GM12873 (cell line): ENCODE results near the gene ZNF587B.
"Not testable (repeated sequence)": the region's sequence is repeated elsewhere in the genome, so short reads cannot be mapped to it uniquely, and the experiment has no call there.

ENCODE experiments used
- TF ChIP-seq, protein P1 (sequence below): IDR thresholded peaks from 2 replicates; pipeline ENCODE4 v1.5.1; 2012; ENCODE audit warnings: low read depth, mild to moderate bottlenecking, moderate library complexity, low read length, control low read depth; ENCODE audit not compliant: insufficient read depth; ENCODE audit errors: missing control alignments

ZNF587B gene

DNA sequence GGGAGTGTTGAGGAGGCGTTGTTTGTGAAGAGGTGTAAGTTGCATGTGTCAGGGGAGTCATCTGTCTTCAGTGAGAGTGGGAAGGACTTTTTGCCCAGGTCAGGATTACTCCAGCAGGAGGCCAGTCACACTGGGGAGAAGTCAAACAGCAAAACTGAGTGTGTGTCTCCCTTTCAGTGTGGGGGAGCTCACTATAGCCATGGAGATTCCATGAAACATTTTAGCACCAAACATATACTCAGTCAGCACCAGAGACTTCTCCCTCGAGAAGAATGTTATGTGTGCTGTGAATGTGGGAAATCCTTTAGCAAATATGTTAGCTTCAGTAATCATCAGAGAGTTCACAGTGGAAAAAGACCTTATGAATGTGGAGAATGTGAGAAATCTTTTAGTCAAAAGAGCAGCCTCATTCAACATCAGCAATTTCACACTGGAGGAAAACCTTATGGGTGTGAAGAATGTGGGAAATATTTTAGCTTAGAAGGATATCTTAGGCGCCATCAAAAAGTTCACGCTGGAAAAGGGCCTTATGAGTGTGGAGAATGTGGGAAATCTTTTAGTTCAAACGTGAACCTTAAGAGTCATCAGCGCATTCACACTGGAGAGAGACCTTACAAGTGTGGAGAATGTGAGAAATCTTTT lies 11.1 kb downstream of the ZNF587B start:
- TF ChIP-seq, protein P1, sequence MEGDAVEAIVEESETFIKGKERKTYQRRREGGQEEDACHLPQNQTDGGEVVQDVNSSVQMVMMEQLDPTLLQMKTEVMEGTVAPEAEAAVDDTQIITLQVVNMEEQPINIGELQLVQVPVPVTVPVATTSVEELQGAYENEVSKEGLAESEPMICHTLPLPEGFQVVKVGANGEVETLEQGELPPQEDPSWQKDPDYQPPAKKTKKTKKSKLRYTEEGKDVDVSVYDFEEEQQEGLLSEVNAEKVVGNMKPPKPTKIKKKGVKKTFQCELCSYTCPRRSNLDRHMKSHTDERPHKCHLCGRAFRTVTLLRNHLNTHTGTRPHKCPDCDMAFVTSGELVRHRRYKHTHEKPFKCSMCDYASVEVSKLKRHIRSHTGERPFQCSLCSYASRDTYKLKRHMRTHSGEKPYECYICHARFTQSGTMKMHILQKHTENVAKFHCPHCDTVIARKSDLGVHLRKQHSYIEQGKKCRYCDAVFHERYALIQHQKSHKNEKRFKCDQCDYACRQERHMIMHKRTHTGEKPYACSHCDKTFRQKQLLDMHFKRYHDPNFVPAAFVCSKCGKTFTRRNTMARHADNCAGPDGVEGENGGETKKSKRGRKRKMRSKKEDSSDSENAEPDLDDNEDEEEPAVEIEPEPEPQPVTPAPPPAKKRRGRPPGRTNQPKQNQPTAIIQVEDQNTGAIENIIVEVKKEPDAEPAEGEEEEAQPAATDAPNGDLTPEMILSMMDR = no peak

DNA sequence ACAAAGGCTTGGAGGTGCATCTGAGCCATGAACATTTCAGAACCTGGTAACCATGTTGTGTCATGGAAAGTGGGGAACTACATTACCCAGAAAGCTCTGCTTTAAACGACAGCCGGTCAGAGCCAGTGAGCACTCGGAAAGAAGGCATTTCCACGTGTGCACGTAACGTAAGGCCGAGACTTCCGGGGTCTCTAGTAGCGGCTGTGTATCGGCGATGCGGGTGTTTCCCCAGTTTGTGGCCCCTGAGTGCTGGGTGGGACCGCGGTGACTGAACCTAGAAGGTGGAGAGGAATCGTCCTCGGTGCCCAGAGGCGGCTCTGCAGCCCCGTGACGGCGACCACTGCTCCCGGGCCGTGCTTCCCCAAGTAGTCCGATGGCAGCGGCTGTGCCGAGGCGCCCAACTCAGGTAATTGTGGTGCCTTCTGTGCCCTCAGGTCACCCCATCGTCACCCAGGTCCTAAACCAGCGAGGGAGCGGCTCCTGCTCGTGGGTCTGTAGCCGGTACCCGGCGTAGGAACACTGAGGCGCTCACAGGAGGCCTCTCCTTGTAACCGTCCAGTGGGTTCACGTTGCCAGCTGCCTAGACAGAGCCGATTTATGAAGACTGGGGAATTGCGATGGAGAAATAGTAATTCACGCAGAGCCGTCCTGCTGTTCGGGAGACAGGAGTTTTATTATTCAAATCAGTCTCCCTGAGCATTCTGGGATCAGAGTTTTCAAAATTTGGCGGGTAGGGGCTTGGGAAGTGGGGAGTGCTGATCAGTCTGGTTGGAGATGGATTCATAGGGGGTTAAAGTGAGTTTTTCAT lies 19.8 kb downstream of the ZNF587B start, which contains the start of gene ZNF587:
Gene ZNF587 (plus strand): TSS at position 194 of the 808 bp plus-strand sequence. CDS start 180 bp downstream, at position 374.
- TF ChIP-seq, protein P1 = not testable (repeated sequence)

DNA sequence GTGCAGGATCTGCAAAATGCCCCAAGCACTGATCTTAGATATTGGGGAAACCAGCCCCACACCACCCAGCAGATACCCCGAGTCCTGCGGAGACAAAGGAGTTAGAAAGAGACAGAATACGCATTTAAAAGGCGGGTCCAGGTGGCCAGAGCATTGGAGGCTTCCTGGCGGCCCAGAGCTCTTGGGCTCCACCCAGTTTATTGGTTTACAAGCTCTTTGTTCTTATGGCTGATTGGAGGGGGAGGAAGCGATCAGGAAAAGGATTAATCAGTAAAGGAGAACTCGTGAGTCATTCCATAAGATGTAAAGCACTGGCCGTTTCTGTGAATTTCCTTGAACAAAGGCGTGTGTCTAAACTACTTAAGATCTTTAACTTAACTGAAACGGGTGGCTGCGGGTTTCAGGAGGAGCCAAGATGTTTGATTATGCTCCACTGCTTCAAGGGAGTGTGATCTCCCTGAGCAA lies 20.5 kb downstream of the ZNF587B start:
- TF ChIP-seq, protein P1 = no peak

DNA sequence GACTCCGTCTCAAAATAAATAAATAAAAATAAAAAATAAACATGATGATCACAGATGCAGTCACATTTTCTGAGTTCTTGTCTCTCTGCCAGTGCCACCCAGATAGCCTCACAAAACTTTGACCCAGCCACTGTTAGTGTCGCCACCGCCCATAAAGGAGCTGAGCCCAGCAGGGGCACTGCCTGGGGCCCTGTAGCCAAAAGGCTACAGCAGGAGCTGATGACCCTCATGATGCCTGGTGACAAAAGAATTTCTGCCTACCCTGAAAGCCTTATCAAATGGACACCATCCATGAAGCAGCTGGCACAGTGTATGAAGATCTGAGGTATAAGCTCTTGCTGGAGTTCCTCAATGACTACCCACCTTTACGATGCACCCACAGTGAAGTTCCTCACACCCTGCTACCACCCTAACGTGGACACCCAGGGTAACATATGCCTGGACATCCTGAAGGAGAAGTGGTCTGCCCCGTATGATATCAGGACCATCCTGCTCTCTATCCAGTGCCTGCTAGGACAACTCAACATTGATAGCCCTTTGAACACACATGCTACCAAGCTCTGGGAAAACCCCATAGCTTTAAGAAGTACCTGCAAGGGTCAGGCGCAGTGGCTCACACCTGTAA lies 37.9 kb downstream of the ZNF587B start:
- TF ChIP-seq, protein P1 = no peak

DNA sequence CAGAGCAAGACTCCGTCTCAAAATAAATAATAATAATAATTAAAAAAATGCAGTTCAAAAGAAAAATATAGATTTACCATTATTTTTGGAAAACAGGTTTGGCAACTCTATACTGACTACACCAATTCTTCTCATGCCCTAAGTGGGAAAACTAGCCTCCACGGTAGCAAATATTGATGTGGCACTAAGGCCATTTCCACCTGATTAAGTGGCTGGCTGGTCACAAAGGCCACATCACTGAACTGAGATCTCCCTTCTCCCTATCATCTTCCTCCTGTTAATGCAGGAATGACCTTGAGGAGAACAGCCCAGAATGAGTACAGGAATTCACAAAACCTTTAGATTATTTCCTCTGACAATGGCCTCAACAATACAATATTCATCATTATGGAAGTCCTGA lies 40.1 kb downstream of the ZNF587B start:
- TF ChIP-seq, protein P1 = no peak

DNA sequence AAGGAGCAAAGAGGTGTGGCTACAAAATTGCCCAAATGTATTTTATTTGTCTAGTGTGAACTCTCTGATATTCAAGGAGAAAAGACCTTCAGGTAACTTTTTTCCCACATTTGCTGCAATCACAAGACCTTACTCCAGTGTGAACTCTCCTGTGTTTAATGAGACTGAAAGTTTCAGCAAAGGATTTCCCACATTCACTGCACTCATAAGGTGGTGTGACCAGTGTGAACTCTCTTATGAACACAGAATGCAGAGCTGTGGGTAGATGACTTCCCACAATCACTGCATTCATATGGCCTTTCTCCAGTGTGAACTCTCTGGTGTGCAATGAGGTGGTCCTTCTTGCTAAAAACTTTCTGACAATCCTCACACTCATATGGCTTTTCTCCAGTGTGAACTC lies 42.4 kb downstream of the ZNF587B start:
- TF ChIP-seq, protein P1 = no peak

DNA sequence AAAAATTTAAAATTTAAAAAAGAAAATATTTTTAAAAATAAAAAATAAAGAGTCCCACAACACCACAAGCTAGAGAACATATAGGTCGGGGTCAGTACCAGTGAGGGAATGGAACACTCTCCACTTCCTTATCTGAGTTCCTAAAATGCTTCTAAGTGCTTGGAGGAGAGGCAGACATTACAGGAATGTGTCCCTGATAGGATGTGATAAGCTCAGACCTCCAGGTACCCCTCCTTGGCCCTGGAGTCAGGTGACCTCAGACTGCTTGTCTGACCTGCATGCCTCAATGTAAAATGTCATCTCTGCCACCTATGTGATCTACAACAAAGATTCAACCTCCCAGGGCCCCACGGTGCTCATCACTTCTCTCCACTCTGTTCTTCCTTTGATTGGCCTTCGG lies 55.9 kb downstream of the ZNF587B start:
- TF ChIP-seq, protein P1 = no peak
